GM23248 (cell line): ENCODE results near the gene GDF7.

Experiments
- EZH2 ChIP-seq: fragments of 200-600 bp; sonication (generic); IDR thresholded peaks from 2 replicates; pipeline ENCODE4 v1.6.1; 2018; ENCODE audit warnings: antibody characterized with exemption, mild to moderate bottlenecking; ENCODE audit not compliant: insufficient read depth, poor library complexity, severe bottlenecking
- EZH2phosphoT487 ChIP-seq: fragments of 200-600 bp; sonication (generic); IDR thresholded peaks from 2 replicates; pipeline ENCODE4 v1.6.1; 2018; ENCODE audit warnings: antibody characterized with exemption, moderate library complexity, mild to moderate bottlenecking, low read depth; ENCODE audit not compliant: insufficient read depth

DNA sequence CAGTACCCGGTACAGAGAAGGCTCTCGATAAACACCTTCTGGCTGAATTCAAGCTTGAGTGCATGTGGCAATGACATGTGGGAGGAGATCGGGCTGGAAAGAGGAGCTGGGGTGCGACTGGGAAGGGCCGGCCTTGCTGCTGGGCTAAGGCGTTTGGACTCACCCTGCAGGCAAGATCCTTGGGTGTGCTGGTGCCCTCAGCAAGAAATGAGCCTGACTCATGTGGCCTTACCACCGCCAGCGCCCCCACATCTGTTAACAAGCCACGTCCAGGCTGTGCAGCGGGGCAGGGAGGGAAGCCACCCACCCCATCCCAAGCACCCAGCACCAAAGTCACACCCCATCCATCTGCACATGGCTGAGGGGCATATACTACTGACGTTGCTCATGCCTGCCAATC is 17.4 kb upstream of the GDF7 start:
- TF ChIP-seq EZH2 (no peak), EZH2phosphoT487 (no peak)
